CD4-positive, alpha-beta T cell treated with Interleukin-15 for 1 hour (primary cell): ENCODE measurements around the gene MPV17.
"Not testable (repeated sequence)": the region's sequence is repeated elsewhere in the genome, so short reads cannot be mapped to it uniquely, and the experiment has no call there.

ENCODE experiments used
- DNase-seq: peaks from one replicate; pipeline ENCODE4 v3.0.0-alpha.2; 2020

Gene MPV17

DNA sequence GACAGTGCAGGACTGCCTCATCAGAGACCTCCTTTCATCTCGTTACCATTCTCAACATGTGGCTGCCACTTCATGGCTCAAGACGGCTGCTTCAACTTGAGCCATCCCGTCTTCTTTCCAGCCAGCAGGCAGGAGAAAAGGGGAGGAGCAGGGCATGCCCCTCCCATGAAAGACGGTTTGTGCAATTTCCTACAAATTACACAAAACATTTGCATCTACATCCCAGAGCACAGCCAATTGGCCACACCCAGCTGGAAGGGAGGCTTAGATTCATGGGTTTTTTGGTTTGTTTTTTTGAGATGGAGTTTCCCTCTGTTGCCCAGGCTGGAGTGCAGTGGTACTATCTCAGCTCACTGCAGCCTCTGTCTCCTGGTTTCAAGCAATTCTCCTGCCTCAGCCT lies 26.4 kb downstream of the MPV17 start:
- no peak for DNase-seq

DNA sequence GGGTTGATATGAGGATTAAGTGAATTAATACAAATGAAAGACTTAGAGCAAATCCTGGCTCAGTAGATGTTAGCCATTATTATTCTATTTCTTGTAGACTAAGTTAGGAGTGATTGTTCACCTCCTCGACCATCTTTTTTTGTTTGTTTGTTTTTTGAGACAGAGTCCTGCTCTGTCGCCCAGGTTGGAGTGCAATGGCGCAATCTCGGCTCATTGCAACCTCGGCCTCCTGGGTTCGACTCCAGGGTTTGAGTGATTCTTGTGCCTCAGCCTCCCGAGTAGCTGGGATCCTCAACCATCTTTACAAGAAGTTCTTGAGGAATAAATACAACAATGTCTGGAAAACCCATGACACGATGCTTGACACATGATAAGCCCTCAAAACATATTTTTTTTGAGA lies 28.0 kb downstream of the MPV17 start:
- DNase-seq = no peak

DNA sequence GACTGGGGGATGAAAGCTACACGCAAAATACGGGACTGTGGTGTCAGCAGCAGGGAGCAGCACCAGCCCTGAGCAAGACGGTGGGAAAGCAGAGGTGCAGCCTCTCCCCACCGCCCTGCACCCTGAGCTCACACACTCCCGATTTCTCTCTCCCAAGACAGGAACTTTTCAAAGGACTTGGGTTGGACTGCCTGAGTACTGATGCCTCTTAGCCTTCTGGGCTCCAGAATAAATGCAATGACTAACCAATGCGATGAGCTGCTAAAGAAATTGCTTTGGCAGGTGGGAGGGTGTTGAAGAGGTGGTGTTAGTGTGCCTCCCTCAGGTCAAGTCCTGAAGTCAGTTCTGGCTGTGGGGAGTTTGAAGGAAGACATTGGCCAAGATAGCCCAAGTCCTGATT lies 31.0 kb downstream of the MPV17 start:
- no peak for DNase-seq

DNA sequence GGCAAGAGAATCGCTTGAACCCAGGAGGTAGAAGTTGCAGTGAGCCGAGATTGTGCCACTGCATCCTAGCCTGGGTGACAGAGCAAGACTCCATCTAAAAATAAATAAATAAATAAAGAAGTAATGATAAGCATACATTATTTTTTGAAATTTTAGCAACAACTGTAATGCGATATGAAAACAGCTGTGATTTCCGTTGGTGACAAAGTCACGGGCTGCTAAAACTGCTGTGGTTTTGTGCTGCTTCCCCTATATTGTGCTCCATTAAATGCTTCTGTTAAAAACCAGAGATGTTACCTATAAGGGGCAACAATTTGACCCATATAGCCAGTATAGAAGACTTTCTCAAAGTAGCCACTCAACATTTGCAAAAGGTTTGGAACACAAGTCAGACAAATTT lies 32.3 kb downstream of the MPV17 start:
- DNase-seq = no peak

GRCh38 chr2:27288610-27289009 lies 34.3 kb downstream of the MPV17 start:
- no peak for DNase-seq

DNA sequence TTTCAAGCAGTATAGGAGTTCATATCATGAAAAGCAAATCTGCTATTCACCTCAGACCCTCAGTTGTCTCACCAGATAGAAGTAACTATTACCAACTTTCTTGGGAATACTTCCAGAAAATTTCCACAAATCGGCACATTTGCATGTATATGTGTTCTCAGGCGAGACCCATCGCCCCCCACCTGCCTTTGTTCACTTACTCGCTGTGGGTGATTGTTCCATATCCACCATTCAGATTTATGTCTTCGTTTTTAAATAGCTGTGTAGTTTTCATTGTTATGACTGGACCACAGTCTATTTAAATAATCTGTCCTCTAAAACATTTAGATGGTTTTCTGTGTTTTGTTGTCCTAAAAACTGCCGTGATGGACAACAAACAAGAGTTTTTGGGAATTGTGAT lies 37.4 kb downstream of the MPV17 start:
- no peak for DNase-seq

DNA sequence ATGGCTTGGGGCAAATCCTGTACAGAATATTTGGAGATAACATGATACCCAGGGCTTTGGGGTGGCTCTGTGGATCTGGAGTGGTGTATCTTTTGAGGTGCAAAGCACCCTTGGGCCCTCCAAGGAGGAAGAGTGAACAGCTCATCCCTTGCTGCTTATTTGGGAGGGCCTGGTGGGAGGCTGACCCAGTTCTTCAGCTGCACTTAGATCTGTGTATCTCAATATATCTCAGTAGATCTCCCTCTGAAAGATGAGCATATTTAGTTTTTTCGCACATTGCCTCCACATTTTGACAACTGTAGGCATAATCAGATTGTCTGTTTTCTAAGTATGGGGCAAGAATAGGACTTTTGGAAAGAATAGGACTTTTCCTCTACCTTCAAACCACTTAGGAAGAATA lies 37.9 kb downstream of the MPV17 start:
- DNase-seq = no peak

GRCh38 chr2:27282892-27283291 lies 40.0 kb downstream of the MPV17 start:
- no peak for DNase-seq

- DNase-seq = no peak
Observed at GRCh38 chr2:27281855-27282559, 40.9 kb downstream of the MPV17 start, which contains the start of gene TRIM54. TSS of gene TRIM54 (plus strand) at chr2:27282429. CDS start at chr2:27282732, 303 bp downstream.

DNA sequence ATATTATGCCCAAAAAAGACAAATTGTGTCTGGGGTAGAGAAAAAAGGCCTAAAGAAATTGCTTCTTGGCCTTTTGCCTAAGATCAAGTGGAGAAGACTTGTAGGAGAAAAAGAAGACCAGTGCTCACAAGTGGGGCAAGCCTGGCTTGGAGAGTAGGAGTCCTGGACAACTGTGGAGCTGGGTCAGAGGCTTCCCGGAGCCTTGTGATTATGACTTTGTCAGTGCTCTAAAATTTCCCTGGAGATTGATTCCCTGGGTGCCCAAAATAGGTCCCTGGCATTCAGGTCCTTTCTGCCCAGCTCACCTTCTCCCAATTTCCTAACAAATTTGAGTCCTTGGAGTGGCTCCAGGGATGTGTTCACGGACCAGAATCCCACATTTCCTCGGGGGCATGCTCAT lies 41.5 kb downstream of the MPV17 start:
- DNase-seq = no peak

- no peak for DNase-seq
Observed at GRCh38 chr2:27280826-27281225, 42.1 kb downstream of the MPV17 start.

- no peak for DNase-seq
Observed at GRCh38 chr2:27278010-27278409, 44.9 kb downstream of the MPV17 start.

DNA sequence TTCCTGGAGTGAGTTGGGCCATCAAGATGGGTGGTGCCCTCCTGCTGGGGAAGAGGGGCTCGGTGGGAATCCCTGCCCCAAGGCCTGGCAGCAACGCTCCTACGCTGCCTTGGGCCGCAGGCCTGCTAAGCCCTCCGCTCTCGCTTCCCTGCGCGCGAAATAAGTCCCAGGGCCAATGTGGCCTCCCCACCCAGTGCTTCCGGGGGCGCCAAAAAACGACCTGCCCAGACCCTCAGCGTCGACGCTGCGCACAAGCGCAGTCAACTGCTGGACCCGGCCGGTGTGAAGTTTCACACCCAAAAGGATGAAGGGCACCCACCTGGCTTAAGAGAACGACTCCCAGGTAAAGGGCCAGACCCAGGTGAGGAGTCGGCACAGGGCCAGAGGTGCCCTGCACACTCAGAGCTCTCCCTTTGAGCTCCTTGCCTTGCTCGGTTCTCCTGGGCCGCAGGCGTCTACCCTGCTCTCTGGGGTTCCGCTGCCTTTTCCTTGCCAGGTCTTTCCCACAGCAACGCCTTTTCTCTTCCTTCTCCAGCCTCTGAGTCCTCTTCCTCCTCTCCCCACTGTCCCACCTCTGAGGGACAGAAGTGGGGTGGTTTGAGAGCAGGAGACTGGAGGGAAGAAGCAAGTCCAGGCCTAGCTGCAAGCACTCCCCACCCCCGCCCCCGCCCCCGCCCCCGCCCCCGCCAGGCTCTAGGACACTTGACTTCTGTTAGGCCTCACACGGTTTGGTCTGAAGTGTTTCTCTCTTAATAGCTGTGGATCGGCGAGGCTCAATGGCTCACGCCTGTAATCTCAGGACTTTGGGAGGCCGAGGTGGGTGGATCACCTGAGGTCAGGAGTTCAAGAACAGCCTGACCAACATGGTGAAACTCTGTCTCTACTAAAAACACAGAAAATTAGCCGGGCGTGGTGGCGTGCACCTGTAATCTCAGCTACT lies 47.4 kb downstream of the MPV17 start, which contains the start of gene DNAJC5G:
Gene DNAJC5G (plus strand): TSS at position 223 of the 940 bp plus-strand sequence. CDS start 1,296 bp downstream, outside the sequence.
- DNase-seq = no peak

GRCh38 chr2:27272537-27273522 lies 50.1 kb downstream of the MPV17 start:
- not testable (repeated sequence) for DNase-seq

- DNase-seq = no peak
Observed at GRCh38 chr2:27271631-27272340, 51.1 kb downstream of the MPV17 start.

DNA sequence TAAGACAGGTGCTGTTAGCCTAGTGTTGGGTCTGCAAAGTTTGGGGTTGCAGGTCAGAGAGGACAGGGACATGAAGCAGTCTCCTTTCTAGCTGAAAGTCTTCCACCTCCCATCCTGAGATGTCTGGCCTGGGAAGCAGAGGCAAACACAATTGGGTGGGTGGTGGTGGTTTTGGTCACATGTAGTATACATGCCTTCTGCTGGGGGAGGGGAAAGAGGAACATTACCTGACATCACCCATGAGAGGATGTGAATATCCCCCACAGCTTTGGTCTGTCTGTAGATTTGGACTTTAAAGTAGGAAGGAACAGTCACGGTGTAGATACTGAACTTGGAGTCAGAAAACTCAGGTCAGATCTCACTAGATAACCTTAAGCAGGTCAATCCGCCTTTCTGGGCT lies 52.2 kb downstream of the MPV17 start:
- no peak for DNase-seq

DNA sequence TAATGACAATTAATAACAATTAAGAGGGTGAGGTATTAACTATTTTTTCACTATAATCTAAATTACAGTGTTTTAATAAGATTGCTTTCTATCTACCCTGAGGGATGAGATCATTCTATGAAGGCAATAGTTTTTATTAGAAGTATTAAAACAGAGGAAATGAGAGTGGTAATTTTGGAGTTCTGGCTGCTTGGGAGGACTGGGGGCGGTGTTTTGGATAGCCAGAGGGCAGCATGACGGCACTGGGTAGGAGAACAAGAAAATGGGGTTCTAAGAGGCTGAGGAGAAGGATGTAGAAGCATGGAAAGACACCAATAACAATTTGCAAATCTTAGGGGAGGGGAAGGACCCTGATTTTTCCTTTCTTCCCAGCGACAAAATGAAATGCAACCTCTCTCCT lies 52.8 kb downstream of the MPV17 start:
- no peak for DNase-seq

GRCh38 chr2:27268296-27268695 lies 54.6 kb downstream of the MPV17 start:
- not testable (repeated sequence) for DNase-seq

- DNase-seq = no peak
Observed at GRCh38 chr2:27265536-27265870, 57.4 kb downstream of the MPV17 start.

GRCh38 chr2:27264753-27265535 lies 58.0 kb downstream of the MPV17 start:
- DNase-seq = peak; percentile 77

DNA sequence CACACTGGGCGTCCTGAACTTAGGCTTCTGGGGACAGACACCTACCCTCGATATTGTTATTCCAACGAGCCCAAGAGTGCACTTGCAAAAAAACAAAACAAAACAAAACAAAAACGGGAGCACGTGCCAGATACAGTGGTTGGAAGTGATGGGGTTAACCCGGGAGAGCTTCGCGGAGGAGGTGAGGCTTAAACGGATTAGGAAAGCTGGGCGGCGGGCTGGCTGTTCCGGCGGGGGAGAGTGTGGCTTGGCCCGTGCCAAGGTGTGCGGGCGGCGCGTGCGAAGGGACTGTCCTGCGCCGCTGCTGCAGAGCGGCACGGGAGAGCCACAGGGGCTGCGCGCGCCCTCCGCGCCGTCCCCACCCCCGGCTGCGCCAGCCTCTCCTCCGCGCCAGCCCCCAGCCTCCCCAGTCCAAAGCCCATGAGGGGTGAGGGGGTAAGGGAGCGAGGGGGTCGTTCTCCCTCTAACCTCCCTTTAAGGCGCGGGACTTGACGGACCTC lies 58.6 kb downstream of the MPV17 start:
- DNase-seq = no peak
